Pancreas (tissue), 10 donors: ENCODE data around the gene TP53TG5. TPM values are rescaled to one million over a fixed set of nuclear protein-coding genes. Genes with fewer than 3 reads are reported as not detected.

ENCODE experiments used
- ATAC-seq, 4 donors: fragments of 200-7000 bp; cut with Tn5 transposase; one replicate each; pipeline versions ENCODE4 v1.8.0 to v1.9.1; 2020; ENCODE audit warnings: mild to moderate bottlenecking in 4 of 4, moderate library complexity in 4 of 4
- DNase-seq, 6 donors: peaks; one replicate each; pipeline ENCODE4 v3.0.0-alpha.2; 2020
- FAIRE-seq: peaks from 2 replicates; lab custom pipeline; 2012; peaks lifted over from hg19 to GRCh38; lab: Jason Lieb, UNC
- H3K27ac ChIP-seq, 4 donors: fragments of 200-600 bp; sonication (generic); 1 replicate in 3 of 4; 2 replicates in 1 of 4; pipeline versions ENCODE4 v1.5.0 to v1.8.0; 2020
- H3K27me3 ChIP-seq, 4 donors: fragments of 200-600 bp; one replicate each; pipeline ENCODE4 v1.8.0; 2021
- H3K36me3 ChIP-seq, 3 donors: fragments of 200-600 bp; sonication (generic) in 1 of 3; one replicate each; pipeline versions ENCODE4 v1.5.0 to v1.8.0; 2020 to 2021
- H3K4me1 ChIP-seq, 3 donors: fragments of 200-600 bp; one replicate each; pipeline ENCODE4 v1.8.0; 2021
- H3K4me3 ChIP-seq, 4 donors: fragments of 200-600 bp; sonication (generic) in 2 of 4; one replicate each; pipeline versions ENCODE4 v1.5.0 to v1.8.0; 2020 to 2021
- H3K9me3 ChIP-seq, 4 donors: fragments of 200-600 bp; one replicate each; pipeline ENCODE4 v1.8.0; 2021
- WGBS, 2 donors: extraction: QIAGEN DNeasy Blood & Tissue Kit; methylation state at CpG; one replicate each; pipeline ENCODE4 v1.1.7; 2013; 5-methylcytosine and 5-hydroxymethylcytosine counted together
- intact Hi-C, 3 donors: fragments of 100-400 bp; cut with DNase I; formaldehyde crosslinking; loops; one replicate each; pipeline versions ENCODE4 v1.11.1 to v1.14.2; 2022
- polyA plus RNA-seq, 2 donors: library from polyadenylated mRNA; stranded (reverse); fragments of 200-250 nt; gene quantifications; one replicate each; pipeline ENCODE4 v1.2.3, GENCODE V29; 2013
- total RNA-seq, 6 donors: library from RNA; stranded (reverse); fragmentation: NEBNext Ultra II Directional in 4 of 6; extraction: Animal tissue kit (Norgen Biotek cat#: 25700) in 4 of 6; gene quantifications; one replicate each; pipeline versions ENCODE4 v1.2.1 to v1.2.4, GENCODE V29; 2021 to 2023
- TF ChIP-seq, protein P1 (sequence below), 4 donors: fragments of 200-600 bp; sonication (generic) in 3 of 4; IDR thresholded peaks; one replicate each; pipeline versions ENCODE4 v1.5.0 to v1.8.0; 2021; ENCODE audit warnings: antibody characterized with exemption in 4 of 4
- donor health status: healthy with polysubstance abuse.
- donor health status: DM: no; HTN: no; CAD: no; lungs with moderate emphysema.
- donor health status: DM: no; HTN: no; CAD: no.
- donor health status: control.
- donor health status: control.
- donor health status: Bipolar disorder and iron deficiency.
- donor health status: DM: yes; HTN: yes; CAD: no.
- donor health status: DM: no; HTN: no; CAD: no.
- donor health status: DM: no; HTN: no; CAD: no.
- donor health status: DM: yes; HTN: yes; CAD: no.

Gene TP53TG5
- total and polyA plus RNA-seq, 8 donors: 0.44 TPM; not detected in 7

DNA sequence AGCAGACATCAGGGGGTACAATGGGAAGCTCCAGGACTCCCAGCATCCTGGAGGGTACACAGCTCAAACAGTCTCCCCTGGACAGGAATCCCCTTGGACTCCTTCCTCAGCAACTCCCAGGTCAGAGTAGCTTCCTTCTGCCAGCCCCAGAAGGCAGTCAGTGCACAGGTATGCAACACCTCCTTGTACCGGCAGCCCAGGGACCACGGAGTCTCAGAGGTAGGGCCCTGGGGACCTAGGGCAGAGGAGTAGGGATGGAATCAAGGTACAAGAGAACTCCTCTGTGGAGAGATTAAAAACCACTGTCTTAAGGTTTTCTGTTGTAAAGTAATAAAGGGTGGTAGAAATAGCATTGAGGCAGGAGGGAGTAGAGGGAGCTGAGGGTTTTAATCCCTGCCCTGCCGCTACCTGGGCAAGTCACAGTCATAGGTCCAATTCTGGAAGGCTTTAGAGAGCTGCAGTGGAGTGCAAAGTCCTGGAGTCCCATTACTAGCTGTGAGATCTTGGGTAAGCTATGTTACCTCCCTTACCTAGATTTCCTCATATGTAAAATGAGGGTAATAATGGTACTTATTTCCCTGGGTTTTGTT, 7.5 kb downstream of the TP53TG5 start:
- Histone ChIP-seq H3K9me3 (no peaks in the 10 kb centered on the region), H3K36me3 (peaks cover 0 to 13% (median 0%) of the 10 kb centered on the region in 3 donors), H3K27ac (no peak overlapping the region), H3K27me3 (no peaks in the 10 kb centered on the region), H3K4me1 (no peaks in the 10 kb centered on the region), H3K4me3 (no peak overlapping the region)
- TF ChIP-seq, protein P1, sequence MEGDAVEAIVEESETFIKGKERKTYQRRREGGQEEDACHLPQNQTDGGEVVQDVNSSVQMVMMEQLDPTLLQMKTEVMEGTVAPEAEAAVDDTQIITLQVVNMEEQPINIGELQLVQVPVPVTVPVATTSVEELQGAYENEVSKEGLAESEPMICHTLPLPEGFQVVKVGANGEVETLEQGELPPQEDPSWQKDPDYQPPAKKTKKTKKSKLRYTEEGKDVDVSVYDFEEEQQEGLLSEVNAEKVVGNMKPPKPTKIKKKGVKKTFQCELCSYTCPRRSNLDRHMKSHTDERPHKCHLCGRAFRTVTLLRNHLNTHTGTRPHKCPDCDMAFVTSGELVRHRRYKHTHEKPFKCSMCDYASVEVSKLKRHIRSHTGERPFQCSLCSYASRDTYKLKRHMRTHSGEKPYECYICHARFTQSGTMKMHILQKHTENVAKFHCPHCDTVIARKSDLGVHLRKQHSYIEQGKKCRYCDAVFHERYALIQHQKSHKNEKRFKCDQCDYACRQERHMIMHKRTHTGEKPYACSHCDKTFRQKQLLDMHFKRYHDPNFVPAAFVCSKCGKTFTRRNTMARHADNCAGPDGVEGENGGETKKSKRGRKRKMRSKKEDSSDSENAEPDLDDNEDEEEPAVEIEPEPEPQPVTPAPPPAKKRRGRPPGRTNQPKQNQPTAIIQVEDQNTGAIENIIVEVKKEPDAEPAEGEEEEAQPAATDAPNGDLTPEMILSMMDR (IDR thresholded peaks at IDR 0.05): no peak
- intact Hi-C loops: loop anchor here in 1 of 3 donors (5.0 kb wide), 1 partner anchor 67 kb away; no protein-coding TSS in a partner anchor
- WGBS, 2 donors: 74 to 75% methylated on average over 3 of the region's 3 CpGs
- FAIRE-seq (no peak), DNase-seq (no peak), ATAC-seq (no peak)

DNA sequence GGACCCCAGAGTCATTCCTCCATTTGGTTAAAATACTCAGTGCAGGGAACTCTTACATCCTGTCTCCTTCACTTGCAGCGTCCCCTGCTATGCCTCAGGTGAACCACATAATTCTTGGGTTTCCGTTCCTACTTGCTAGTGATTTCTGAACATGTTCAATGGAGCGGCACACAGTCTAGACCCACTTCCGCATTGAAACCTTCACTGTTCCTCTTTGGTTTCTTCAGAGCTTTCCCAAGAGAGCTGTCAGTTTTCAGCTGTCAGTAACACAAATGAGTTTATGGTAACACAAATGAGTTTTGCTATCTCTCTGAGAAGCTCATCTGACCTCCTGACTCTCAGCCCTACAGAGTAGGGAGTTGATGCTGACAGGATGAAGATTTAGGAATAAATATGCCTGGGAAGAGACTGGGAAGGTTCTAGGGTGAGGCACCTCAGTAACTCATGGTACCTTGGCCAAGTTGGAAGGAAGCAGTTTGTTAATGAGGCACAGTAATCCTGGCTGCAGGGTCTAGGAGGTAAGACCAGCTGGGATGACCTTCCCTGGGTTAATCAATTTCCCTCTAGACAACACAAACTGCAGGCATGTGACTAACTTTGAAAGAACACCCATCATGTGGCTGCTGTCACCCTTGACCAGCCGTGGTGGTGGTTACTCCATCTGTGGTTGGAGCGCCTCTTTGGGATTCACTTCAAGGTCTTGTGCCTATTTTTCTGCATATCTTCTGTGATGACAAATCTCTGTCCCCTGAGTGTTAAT, 9.7 kb downstream of the TP53TG5 start:
- Histone ChIP-seq H3K4me3 (no peak overlapping the region), H3K9me3 (no peaks in the 10 kb centered on the region), H3K4me1 (peaks cover 0 to 8% (median 5%) of the 10 kb centered on the region in 3 donors), H3K27ac (no peak overlapping the region), H3K27me3 (no peaks in the 10 kb centered on the region), H3K36me3 (peaks cover 0 to 13% (median 0%) of the 10 kb centered on the region in 3 donors)
- intact Hi-C loops: no loop called here
- 87 to 89% methylated on average over 6 of the region's 6 CpGs for WGBS, 2 donors
- DNase-seq (no peak), ATAC-seq (no peak), FAIRE-seq (no peak)
- TF ChIP-seq, protein P1 (IDR thresholded peaks at IDR 0.05): no peak

DNA sequence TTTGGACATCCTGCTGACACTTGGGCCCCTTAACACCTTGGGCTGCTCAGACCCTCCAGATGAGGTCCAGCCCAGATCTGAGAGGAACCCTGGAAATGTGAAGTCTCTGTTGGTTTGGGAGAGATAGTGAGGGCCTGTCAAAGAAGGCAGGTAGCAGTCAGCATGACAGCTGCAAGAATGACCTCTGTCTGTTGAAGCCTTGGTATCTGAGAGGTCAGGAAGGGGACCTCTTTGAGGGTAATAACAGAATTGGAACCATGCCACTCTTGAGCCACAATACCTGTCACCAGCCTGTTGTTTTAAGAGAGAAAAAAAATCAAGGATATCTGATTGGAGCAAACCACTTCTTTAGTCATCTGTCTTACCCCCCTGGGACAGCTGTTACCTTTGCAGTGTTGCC, 11.0 kb downstream of the TP53TG5 start:
- no peaks in the 10 kb centered on the region for H3K9me3 ChIP-seq
- no peaks in the 10 kb centered on the region for H3K27me3 ChIP-seq
- peaks cover 0 to 13% (median 0%) of the 10 kb centered on the region in 3 donors for H3K36me3 ChIP-seq
- H3K4me1 ChIP-seq: peaks cover 0 to 13% (median 10%) of the 10 kb centered on the region in 3 donors
- no peak for ATAC-seq
- no peak overlapping the region for H3K27ac ChIP-seq
- FAIRE-seq: no peak
- DNase-seq: no peak
- TF ChIP-seq, protein P1 (IDR thresholded peaks at IDR 0.05): no peak
- H3K4me3 ChIP-seq: no peak overlapping the region
- intact Hi-C loops: no loop called here

DNA sequence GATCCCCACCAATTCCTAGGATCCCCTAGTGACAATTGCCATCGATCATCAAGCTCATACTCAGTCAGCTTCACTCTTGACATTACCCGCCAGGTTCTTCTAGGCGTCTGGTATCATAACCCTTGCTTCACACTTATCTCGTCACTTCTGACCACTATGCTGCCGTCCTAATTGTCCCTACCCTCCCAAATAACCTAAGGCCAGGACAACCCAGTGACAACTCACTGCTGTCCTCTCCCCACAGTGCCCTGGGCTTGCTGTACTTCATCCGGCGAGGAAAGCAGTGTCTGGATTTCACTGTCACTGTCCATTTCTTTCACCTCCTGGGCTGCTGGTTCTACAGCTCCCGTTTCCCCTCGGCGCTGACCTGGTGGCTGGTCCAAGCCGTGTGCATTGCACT, 11.5 kb downstream of the TP53TG5 start:
- Histone ChIP-seq H3K4me1 (peaks cover 0 to 18% (median 12%) of the 10 kb centered on the region in 3 donors), H3K4me3 (no peak overlapping the region), H3K27me3 (no peaks in the 10 kb centered on the region), H3K9me3 (no peaks in the 10 kb centered on the region), H3K36me3 (peaks cover 0 to 13% (median 0%) of the 10 kb centered on the region in 3 donors), H3K27ac (no peak overlapping the region)
- intact Hi-C loops: no loop called here
- 88 to 89% methylated on average over 11 of the region's 11 CpGs for WGBS, 2 donors
- DNase-seq (no peak), ATAC-seq (no peak), FAIRE-seq (no peak)
- TF ChIP-seq, protein P1 (IDR thresholded peaks at IDR 0.05): no peak

DNA sequence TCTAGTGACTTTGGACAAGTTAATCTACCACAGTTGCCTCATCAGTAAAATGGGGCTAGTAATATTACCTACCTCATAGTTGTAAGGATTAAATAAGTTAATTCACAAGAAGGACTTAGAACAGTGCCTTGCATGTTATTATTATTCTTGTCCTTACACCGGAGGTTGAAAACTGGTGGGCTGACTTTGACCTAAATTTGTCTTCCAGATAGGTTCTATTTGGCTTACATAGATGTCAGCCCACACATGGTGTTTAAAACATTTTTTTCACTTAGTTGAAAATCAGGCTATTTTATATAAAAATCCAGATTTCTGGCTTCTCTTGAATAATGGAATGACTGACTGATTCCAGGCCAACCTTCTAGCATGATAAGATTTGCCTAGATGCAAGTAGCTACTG, 11.9 kb downstream of the TP53TG5 start:
- ATAC-seq (no peak), FAIRE-seq (no peak), DNase-seq (no peak)
- Histone ChIP-seq H3K9me3 (no peaks in the 10 kb centered on the region), H3K27ac (no peak overlapping the region), H3K4me3 (no peak overlapping the region), H3K36me3 (peaks cover 0 to 13% (median 0%) of the 10 kb centered on the region in 3 donors), H3K27me3 (no peaks in the 10 kb centered on the region), H3K4me1 (peaks cover 0 to 22% (median 12%) of the 10 kb centered on the region in 3 donors)
- WGBS, 2 donors: 89% methylated on average over 1 of the region's 1 CpG
- TF ChIP-seq, protein P1 (IDR thresholded peaks at IDR 0.05): no peak
- intact Hi-C loops: no loop called here
